WTC11 (cell line): ENCODE results near the gene ZCCHC24.

Experiments
- CBFB ChIP-seq: sonication (generic); formaldehyde crosslinking; IDR thresholded peaks from 2 replicates; pipeline ENCODE4 v1.8.1; 2022; ENCODE audit warnings: mild to moderate bottlenecking, low read depth, missing genetic modification reagents
- CREM ChIP-seq: sonication (generic); formaldehyde crosslinking; IDR thresholded peaks from 2 replicates; pipeline ENCODE4 v1.8.1; 2022; ENCODE audit warnings: mild to moderate bottlenecking, missing genetic modification reagents, moderate library complexity
- FOXJ3 ChIP-seq: sonication (generic); formaldehyde crosslinking; IDR thresholded peaks from 2 replicates; pipeline ENCODE4 v1.9.0; 2021; ENCODE audit warnings: missing genetic modification reagents, mild to moderate bottlenecking, borderline replicate concordance
- GABPB1 ChIP-seq: sonication (generic); formaldehyde crosslinking; IDR thresholded peaks from 2 replicates; pipeline ENCODE4 v1.8.1; 2023; ENCODE audit warnings: mild to moderate bottlenecking, missing genetic modification reagents
- TF ChIP-seq, protein P1 (sequence below): fragments of 200-600 bp; IDR thresholded peaks from 2 replicates; pipeline ENCODE4 v1.8.0; 2022; ENCODE audit warnings: antibody characterized with exemption

DNA sequence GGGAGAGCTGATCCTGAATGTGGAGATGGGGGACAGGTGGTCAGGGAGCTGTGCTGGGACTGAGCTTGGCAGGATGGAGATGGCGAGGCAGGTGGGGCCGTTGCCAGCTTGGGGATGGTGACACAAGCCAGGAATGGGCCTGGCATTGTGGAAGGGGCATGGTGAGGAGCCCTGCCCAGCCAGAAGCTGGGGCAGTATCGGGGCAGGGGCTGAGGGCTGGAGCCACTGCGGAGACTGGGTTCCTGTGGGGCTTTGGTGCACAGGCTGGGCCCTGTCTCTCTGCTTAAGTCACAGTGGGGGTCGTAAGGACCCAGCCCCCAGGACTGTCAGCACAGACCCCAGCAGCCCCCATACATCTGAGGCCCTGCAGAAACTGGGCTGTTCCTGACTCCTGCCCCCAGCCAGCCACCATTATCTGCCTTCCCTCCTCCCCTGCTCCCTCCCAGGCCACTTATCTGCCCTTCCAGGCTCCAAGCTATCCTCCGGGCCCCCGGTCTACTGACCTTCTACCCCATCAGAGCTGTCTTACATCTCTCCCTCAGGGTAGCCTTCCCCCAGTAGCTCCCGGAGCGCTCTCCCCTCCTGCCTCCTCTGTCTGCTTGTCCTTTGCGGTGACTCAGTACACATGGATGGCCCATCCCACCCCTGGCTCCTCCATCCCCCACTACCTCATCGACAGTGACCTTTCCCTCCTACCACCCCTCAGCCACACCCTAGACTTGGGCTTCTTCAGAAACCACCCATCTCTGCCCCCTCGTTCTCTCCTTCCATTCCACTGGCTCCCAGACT, 54.0 kb downstream of the ZCCHC24 start:
- no peak for TF ChIP-seq CREM (CRISPR knock-in tag)
- TF ChIP-seq FOXJ3 (CRISPR knock-in tag): no peak
- no peak for TF ChIP-seq CBFB (CRISPR knock-in tag)
- no peak for TF ChIP-seq GABPB1
- TF ChIP-seq, protein P1, sequence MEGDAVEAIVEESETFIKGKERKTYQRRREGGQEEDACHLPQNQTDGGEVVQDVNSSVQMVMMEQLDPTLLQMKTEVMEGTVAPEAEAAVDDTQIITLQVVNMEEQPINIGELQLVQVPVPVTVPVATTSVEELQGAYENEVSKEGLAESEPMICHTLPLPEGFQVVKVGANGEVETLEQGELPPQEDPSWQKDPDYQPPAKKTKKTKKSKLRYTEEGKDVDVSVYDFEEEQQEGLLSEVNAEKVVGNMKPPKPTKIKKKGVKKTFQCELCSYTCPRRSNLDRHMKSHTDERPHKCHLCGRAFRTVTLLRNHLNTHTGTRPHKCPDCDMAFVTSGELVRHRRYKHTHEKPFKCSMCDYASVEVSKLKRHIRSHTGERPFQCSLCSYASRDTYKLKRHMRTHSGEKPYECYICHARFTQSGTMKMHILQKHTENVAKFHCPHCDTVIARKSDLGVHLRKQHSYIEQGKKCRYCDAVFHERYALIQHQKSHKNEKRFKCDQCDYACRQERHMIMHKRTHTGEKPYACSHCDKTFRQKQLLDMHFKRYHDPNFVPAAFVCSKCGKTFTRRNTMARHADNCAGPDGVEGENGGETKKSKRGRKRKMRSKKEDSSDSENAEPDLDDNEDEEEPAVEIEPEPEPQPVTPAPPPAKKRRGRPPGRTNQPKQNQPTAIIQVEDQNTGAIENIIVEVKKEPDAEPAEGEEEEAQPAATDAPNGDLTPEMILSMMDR: no peak
